Right atrium auricular region (tissue), 2 donors: ENCODE measurements around the gene NPAT. TPM values are rescaled to one million over a fixed set of nuclear protein-coding genes. Genes with fewer than 3 reads are reported as not detected.

ENCODE experiments used
- DNase-seq: peaks from one replicate; pipeline ENCODE4 v3.0.0-alpha.2; 2019; ENCODE audit warnings: low spot score
- H3K27ac ChIP-seq, 2 donors: fragments of 200-600 bp; sonication (generic); 1 replicate in 1 of 2; 2 replicates in 1 of 2; pipeline ENCODE4 v1.5.1; 2016 to 2019
- H3K27me3 ChIP-seq, 2 donors: fragments of 200-600 bp; sonication (generic); one replicate each; pipeline versions ENCODE4 v1.5.1 to v1.6.0; 2017 to 2019
- H3K36me3 ChIP-seq: fragments of 200-600 bp; sonication (generic); one replicate; pipeline ENCODE4 v1.5.1; 2016
- H3K4me1 ChIP-seq, 2 donors: fragments of 200-600 bp; sonication (generic); one replicate each; pipeline versions ENCODE4 v1.5.1 to v1.6.0; 2017 to 2019
- H3K4me3 ChIP-seq, 2 donors: fragments of 200-600 bp; sonication (generic); 1 replicate in 1 of 2; 2 replicates in 1 of 2; pipeline ENCODE4 v1.5.1; 2017 to 2019; ENCODE audit warnings: mild to moderate bottlenecking in 1 of 2, moderate library complexity in 1 of 2
- H3K9me3 ChIP-seq, 2 donors: fragments of 200-600 bp; sonication (generic); one replicate each; pipeline ENCODE4 v1.5.1; 2019
- CTCF ChIP-seq, 2 donors: fragments of 200-600 bp; sonication (generic); IDR thresholded peaks; one replicate each; pipeline ENCODE4 v1.5.1; 2019; ENCODE audit warnings: antibody characterized with exemption in 2 of 2
- total RNA-seq, 2 donors: library from RNA; depleted of rRNA; stranded (reverse); fragments of >200 nt; gene quantifications; one replicate each; pipeline ENCODE4 v1.1.0, GENCODE V29; 2016

The NPAT gene
- total RNA-seq, 2 donors from 2014 or later, result 10.6 to 12.7 TPM

GRCh38 chr11:108242422-108242821, 20.0 kb upstream of the NPAT start:
- Histone ChIP-seq H3K36me3 (peaks cover 11% of the 10 kb centered on the region), H3K27ac (no peak overlapping the region)
- no peak for TF ChIP-seq CTCF (IDR thresholded peaks at IDR 0.05)

GRCh38 chr11:108241330-108242037, 19.0 kb upstream of the NPAT start:
- DNase-seq, result no peak
- Histone ChIP-seq H3K9me3 (no peaks in the 10 kb centered on the region), H3K36me3 (peaks cover 21% of the 10 kb centered on the region), H3K27me3 (no peaks in the 10 kb centered on the region), H3K4me1 (no peaks in the 10 kb centered on the region), H3K27ac (no peak overlapping the region), H3K4me3 (no peak overlapping the region)
- no peak for TF ChIP-seq CTCF (IDR thresholded peaks at IDR 0.05)

More at GRCh38 chr11:108242422-108242821, 20.0 kb upstream of the NPAT start:
- DNase-seq, result no peak
- Histone ChIP-seq H3K4me3 (no peak overlapping the region), H3K27me3 (no peaks in the 10 kb centered on the region), H3K4me1 (no peaks in the 10 kb centered on the region), H3K9me3 (no peaks in the 10 kb centered on the region)

GRCh38 chr11:108239076-108239475, 16.6 kb upstream of the NPAT start:
- Histone ChIP-seq H3K4me1 (no peaks in the 10 kb centered on the region), H3K27ac (no peak overlapping the region), H3K27me3 (no peaks in the 10 kb centered on the region), H3K4me3 (no peak overlapping the region), H3K9me3 (no peaks in the 10 kb centered on the region), H3K36me3 (peaks cover 34% of the 10 kb centered on the region)
- no peak for DNase-seq
- no peak for TF ChIP-seq CTCF (IDR thresholded peaks at IDR 0.05)

GRCh38 chr11:108237058-108237481, 14.6 kb upstream of the NPAT start:
- TF ChIP-seq CTCF (IDR thresholded peaks at IDR 0.05), result no peak
- Histone ChIP-seq H3K27ac (no peak overlapping the region), H3K36me3 (peaks cover 34% of the 10 kb centered on the region)

GRCh38 chr11:108235633-108236032, 13.2 kb upstream of the NPAT start:
- no peak for TF ChIP-seq CTCF (IDR thresholded peaks at IDR 0.05)
- Histone ChIP-seq H3K9me3 (no peaks in the 10 kb centered on the region), H3K36me3 (peaks cover 36% of the 10 kb centered on the region), H3K4me1 (no peaks in the 10 kb centered on the region), H3K27me3 (no peaks in the 10 kb centered on the region), H3K27ac (no peak overlapping the region), H3K4me3 (no peak overlapping the region)
- DNase-seq, result no peak

More at GRCh38 chr11:108237058-108237481, 14.6 kb upstream of the NPAT start:
- Histone ChIP-seq H3K27me3 (no peaks in the 10 kb centered on the region), H3K4me3 (no peak overlapping the region), H3K9me3 (no peaks in the 10 kb centered on the region), H3K4me1 (no peaks in the 10 kb centered on the region)
- no peak for DNase-seq

- Histone ChIP-seq H3K27me3 (no peaks in the 10 kb centered on the region), H3K4me3 (no peak overlapping the region), H3K36me3 (peaks cover 36% of the 10 kb centered on the region), H3K9me3 (no peaks in the 10 kb centered on the region), H3K4me1 (no peaks in the 10 kb centered on the region), H3K27ac (no peak overlapping the region)
- no peak for DNase-seq
- no peak for TF ChIP-seq CTCF (IDR thresholded peaks at IDR 0.05)
Measured at GRCh38 chr11:108235192-108235591, 12.8 kb upstream of the NPAT start.
